K562 (cell line): ENCODE measurements around the gene KCP. TPM values are rescaled to one million over a fixed set of nuclear protein-coding genes. Genes with fewer than 3 reads are reported as not detected.
A peak's percentile ranks its signal among the peaks of the same experiment; 100 is the strongest.

Source experiments
- ATF4 ChIP-seq: fragments of 450-650 bp; formaldehyde crosslinking; IDR thresholded peaks from 2 replicates; pipeline ENCODE4 v1.4.0; 2022; ENCODE audit warnings: mild to moderate bottlenecking, moderate library complexity
- BHLHE40 ChIP-seq: IDR thresholded peaks from 2 replicates; pipeline ENCODE4 v1.6.1; 2011; ENCODE audit warnings: low read length, improper control_type of control experiment
- DEAF1 ChIP-seq: fragments of 450-650 bp; formaldehyde crosslinking; IDR thresholded peaks from 2 replicates; pipeline ENCODE4 v1.4.0; 2020; ENCODE audit warnings: mild to moderate bottlenecking, moderate library complexity
- EGR1 ChIP-seq: fragments of 450-650 bp; conservative IDR thresholded peaks from 2 replicates; pipeline ENCODE4 v1.6.1; 2017; ENCODE audit warnings: mild to moderate bottlenecking
- FOXP4 ChIP-seq: sonication (generic); formaldehyde crosslinking; IDR thresholded peaks from 2 replicates; pipeline ENCODE4 v1.8.0; 2022; ENCODE audit warnings: mild to moderate bottlenecking, missing genetic modification reagents, borderline replicate concordance
- GABPB1 ChIP-seq: sonication (generic); formaldehyde crosslinking; IDR thresholded peaks from 2 replicates; pipeline ENCODE4 v1.8.0; 2022; ENCODE audit warnings: mild to moderate bottlenecking, missing genetic modification reagents
- HCFC1 ChIP-seq: IDR thresholded peaks from 2 replicates; pipeline ENCODE4 v1.6.1; 2012; ENCODE audit warnings: low read depth, low read length, improper control_type of control experiment
- KDM4B ChIP-seq, 2 experiments: fragments of 450-650 bp in 1 of 2; sonication (generic) in 1 of 2; IDR thresholded peaks; 2 replicates each; pipeline ENCODE4 v1.6.1; 2016 to 2017; ENCODE audit warnings: borderline replicate concordance in 2 of 2, antibody characterized with exemption in 1 of 2, low read depth in 1 of 2, mild to moderate bottlenecking in 1 of 2
- KDM5B ChIP-seq: fragments of 200-600 bp; sonication (generic); IDR thresholded peaks from 2 replicates; pipeline ENCODE4 v1.6.1; 2012; ENCODE audit warnings: low read depth, mild to moderate bottlenecking, moderate library complexity, low read length, control low read depth, inconsistent platforms; ENCODE audit not compliant: insufficient replicate concordance
- LCOR ChIP-seq: sonication (generic); formaldehyde crosslinking; IDR thresholded peaks from 2 replicates; pipeline ENCODE4 v1.8.0; 2022; ENCODE audit warnings: mild to moderate bottlenecking, missing genetic modification reagents
- MXI1 ChIP-seq: IDR thresholded peaks from 2 replicates; pipeline ENCODE4 v1.6.1; 2011; ENCODE audit warnings: low read depth, mild to moderate bottlenecking, improper control_type of control experiment, low read length
- NKRF ChIP-seq: fragments of 450-650 bp; IDR thresholded peaks from 2 replicates; pipeline ENCODE4 v1.6.1; 2016; ENCODE audit warnings: borderline replicate concordance
- RAD21 ChIP-seq, 2 experiments: fragments of 250-450 bp in 1 of 2; fragments of 450-650 bp in 1 of 2; sonication (Bioruptor Pico) in 1 of 2; formaldehyde crosslinking in 1 of 2; IDR thresholded peaks in 1 of 2; conservative IDR thresholded peaks in 1 of 2; 2 replicates each; pipeline versions ENCODE4 v1.4.0 to v1.8.0; 2020 to 2022; ENCODE audit warnings: mild to moderate bottlenecking in 2 of 2, moderate library complexity in 1 of 2
- SRSF7 ChIP-seq: fragments of 200-400 bp; formaldehyde crosslinking; optimal IDR thresholded peaks from 2 replicates; pipeline ENCODE3; 2017; ENCODE audit warnings: mild to moderate bottlenecking, low read depth, low read length
- STAT5B ChIP-seq: fragments of 250-450 bp; sonication (Bioruptor Pico); IDR thresholded peaks from 2 replicates; pipeline ENCODE4 v1.8.0; 2021; ENCODE audit warnings: mild to moderate bottlenecking, inconsistent platforms
- USF1 ChIP-seq: sonication (generic); formaldehyde crosslinking; IDR thresholded peaks from 2 replicates; pipeline ENCODE4 v1.9.0; 2022; ENCODE audit warnings: mild to moderate bottlenecking, missing genetic modification reagents
- YBX1 ChIP-seq: fragments of 450-650 bp; IDR thresholded peaks from 2 replicates; pipeline ENCODE4 v1.7.1; 2016; ENCODE audit warnings: mild to moderate bottlenecking
- ZNF217 ChIP-seq: sonication (generic); formaldehyde crosslinking; IDR thresholded peaks from 2 replicates; pipeline ENCODE4 v1.8.0; 2022; ENCODE audit warnings: mild to moderate bottlenecking, missing genetic modification reagents
- ZNF511 ChIP-seq: sonication (generic); formaldehyde crosslinking; IDR thresholded peaks from 2 replicates; pipeline ENCODE4 v1.8.0; 2022; ENCODE audit warnings: mild to moderate bottlenecking, missing genetic modification reagents
- polyA plus RNA-seq, 8 experiments: library from polyadenylated mRNA; depleted of rRNA in 4 of 8; stranded (reverse) in 5 of 8; unstranded in 3 of 8; fragments of >200 nt; fragmentation: Nextera tagmentation in 2 of 8; fragmentation: Illumina TruSeq in 1 of 8; extraction: Ambion mirVana in 2 of 8; extraction: Trizol in 1 of 8; gene quantifications; 2 replicates each; pipeline versions ENCODE4 v1.2.1 to v1.2.3, GENCODE V29; 2011 to 2014; ENCODE audit warnings: inconsistent platforms in 1 of 8, missing spikeins in 1 of 8
- total RNA-seq, 7 experiments: library from RNA; depleted of rRNA in 6 of 7; stranded (reverse); fragments of >200 nt in 6 of 7; fragmentation: Illumina TruSeq in 2 of 7; extraction: Trizol in 2 of 7; gene quantifications; 2 replicates each; pipeline versions ENCODE4 v1.2.1 to v1.2.3, GENCODE V29; 2011 to 2021; ENCODE audit warnings: low replicate concordance in 1 of 7

KCP gene
- total and polyA plus RNA-seq, 9 of the 15 experiments (the other 6 are each of a cell fraction or from before 2014, with no cell fraction given) = 0.06 to 0.17 (median 0.12) TPM; not detected in 3

- TF ChIP-seq DEAF1 (CRISPR knock-in tag) = 0 out of 2 replicates have a peak, but pooled peaks have one; percentile 40
- TF ChIP-seq KDM4B (IDR thresholded peaks at IDR 0.05; ENCODE audit: borderline replicate concordance in 2 of 2, low read depth in 1 of 2) = no peak
- no peak for TF ChIP-seq YBX1
- peak; percentile 82 for TF ChIP-seq USF1 (CRISPR knock-in tag)
- no peak for TF ChIP-seq HCFC1
- no peak for TF ChIP-seq ATF4 (CRISPR knock-in tag)
- TF ChIP-seq RAD21 (CRISPR knock-in tag; conservative IDR thresholded peaks at IDR 0.05 in 1 of 2, IDR thresholded peaks at IDR 0.05 in 1 of 2) = peak; percentile 60 to 79
- TF ChIP-seq GABPB1 = no peak
- no peak for TF ChIP-seq STAT5B (CRISPR knock-in tag)
- TF ChIP-seq EGR1 = no peak
- no peak for TF ChIP-seq SRSF7
- TF ChIP-seq MXI1 = no peak
- TF ChIP-seq LCOR (CRISPR knock-in tag) = 0 out of 2 replicates have a peak, but pooled peaks have one; percentile 48
- TF ChIP-seq BHLHE40 = peak; percentile 94
- no peak for TF ChIP-seq KDM5B
- TF ChIP-seq ZNF217 (CRISPR knock-in tag) = no peak
- TF ChIP-seq NKRF = no peak
- no peak for TF ChIP-seq ZNF511 (CRISPR knock-in tag)
- TF ChIP-seq FOXP4 (CRISPR knock-in tag) = no peak
These were observed 5.9 kb downstream of the KCP start (continued) for GRCh38 chr7:128904381-128905197.
